ENCODE data around the gene CCDC9. TPM values are rescaled to one million over a fixed set of nuclear protein-coding genes. Genes with fewer than 3 reads are reported as not detected.
A peak's percentile ranks its signal among the peaks of the same experiment; 100 is the strongest.

Gene CCDC9
- total and polyA plus RNA-seq, 2 of the 13 experiments (the other 11 are each of a cell fraction or from before 2014, with no cell fraction given) = 2.9 to 6.3 TPM

GRCh38 chr19:47271949-47272348, 15.6 kb downstream of the CCDC9 start (continued):
- TF ChIP-seq ZNF335 (CRISPR knock-in tag; IDR thresholded peaks at IDR 0.05) = no peak

GRCh38 chr19:47272448-47273312, 16.4 kb downstream of the CCDC9 start:
- WGBS (ENCODE audit: low lambda C conversion rate) = 87% methylated on average over 24 of the region's 42 CpGs
- Histone ChIP-seq H3K4me3 (replicated peaks in 1 of 3; ENCODE audit: insufficient read depth in 1 of 3, low read depth in 2 of 3, low read length in 3 of 3) (peak overlapping the region; percentile 73 to 85 (median 75); a peak in 5 of 6 replicates), H3K9ac (ENCODE audit: insufficient read depth, low read depth, low read length) (peak overlapping the region; percentile 84), H3K9me3 (ENCODE audit: low read length) (no peaks in the 10 kb centered on the region), H3K4me2 (ENCODE audit: low read depth, low read length) (peak overlapping the region; percentile 96), H3K27ac (ENCODE audit: extremely low read length, insufficient read depth, low read length) (peak overlapping the region; percentile 98), H3K36me3 (replicated peaks in 1 of 2; ENCODE audit: control insufficient read depth in 1 of 2, insufficient read depth in 2 of 2, low read length in 2 of 2) (peaks cover 5 to 18% of the 10 kb centered on the region in 2 experiments; a peak in 4 of 5 replicates), H3K4me1 (ENCODE audit: insufficient read depth, low read length) (peaks cover 24% of the 10 kb centered on the region), H3K79me2 (ENCODE audit: insufficient read depth, low read length) (no peaks in the 10 kb centered on the region), H4K20me1 (ENCODE audit: insufficient read depth, low read length) (peaks cover 3% of the 10 kb centered on the region; the same call in 1 of the 2 replicates), H2AFZ (ENCODE audit: low read length) (no peak overlapping the region), H3K27me3 (ENCODE audit: control insufficient read depth in 1 of 2, insufficient read depth in 2 of 2, low read length in 2 of 2) (no peaks in the 10 kb centered on the region)
- intact Hi-C loops (cut with micrococcal nuclease; ENCODE audit: unreplicated experiment) (no loop called here), in situ Hi-C loops (cut with HindIII; ENCODE audit: extremely low pct_ligation_motif_present, low pct_unique_long_range_greater_than_20kb) (no loop called here)
- TF ChIP-seq ZMYM2 (CRISPR knock-in tag; IDR thresholded peaks at IDR 0.05) (0 out of 2 replicates have a peak, but pooled peaks have one; percentile 15), SCMH1 (CRISPR knock-in tag; IDR thresholded peaks at IDR 0.05; ENCODE audit: borderline replicate concordance) (no peak), DNMT1 (CRISPR knock-in tag; IDR thresholded peaks at IDR 0.05) (0 out of 2 replicates have a peak, but pooled peaks have one; percentile 8), ZNF441 (CRISPR knock-in tag; IDR thresholded peaks at IDR 0.05; ENCODE audit: borderline replicate concordance) (peak; percentile 70; the same call in 1 of the 2 replicates), ZNF510 (CRISPR knock-in tag; IDR thresholded peaks at IDR 0.05; ENCODE audit: low read depth) (0 out of 2 replicates have a peak, but pooled peaks have one; percentile 5)
- ATAC-seq = no peak; the same call in 2 of the 3 replicates
- no peak for FAIRE-seq
- DNase-seq (ENCODE audit: low spot score) = no peak
- ChIA-PET CTCF (ENCODE audit: low intra/inter-chr PET ratio, low total read pairs) (no interaction called here), POLR2A (interaction anchor here (1.1 kb wide), 1 partner anchor 15 kb away, joined by 4 read pairs; no protein-coding TSS in a partner anchor)
- no TSS peak for BruUV-seq (replicated peaks)
